DOHH2 (cell line): Measurements from ENCODE around the gene MYO18B.

Experiments
- H3F3A ChIP-seq: fragments of 200-600 bp; sonication (generic), shearing (Covaris generic); 2 replicates; pipeline ENCODE4 v1.6.0; 2016; ENCODE audit warnings: antibody characterized with exemption, mild to moderate bottlenecking; ENCODE audit not compliant: control insufficient read depth, insufficient read depth
- H3K27ac ChIP-seq: fragments of 200-600 bp; sonication (generic); 2 replicates; pipeline ENCODE4 v1.5.1; 2014; ENCODE audit warnings: low read depth, mild to moderate bottlenecking, low read length, moderate library complexity
- H3K27me3 ChIP-seq: fragments of 200-600 bp; sonication (generic); 2 replicates; pipeline ENCODE4 v1.6.1; 2014; ENCODE audit warnings: mild to moderate bottlenecking, low read length, mixed read lengths; ENCODE audit not compliant: control insufficient read depth
- H3K36me3 ChIP-seq: fragments of 200-600 bp; sonication (generic); 2 replicates; pipeline ENCODE4 v1.6.1; 2014; ENCODE audit warnings: mild to moderate bottlenecking, low read length, moderate library complexity, mixed read lengths; ENCODE audit not compliant: control insufficient read depth
- H3K4me1 ChIP-seq: fragments of 200-600 bp; sonication (generic); 2 replicates; pipeline ENCODE4 v1.6.1; 2014; ENCODE audit warnings: mild to moderate bottlenecking, low read length, mixed read lengths; ENCODE audit not compliant: control insufficient read depth
- H3K4me2 ChIP-seq: fragments of 200-600 bp; sonication (generic); 2 replicates; pipeline ENCODE4 v1.6.0; 2014; ENCODE audit warnings: mild to moderate bottlenecking, low read length, moderate library complexity
- H3K4me3 ChIP-seq: fragments of 200-600 bp; sonication (generic); 2 replicates; pipeline ENCODE4 v1.5.1; 2014; ENCODE audit warnings: mild to moderate bottlenecking, low read length, mixed read lengths
- H3K79me2 ChIP-seq: fragments of 200-600 bp; sonication (generic); 2 replicates; pipeline ENCODE4 v1.6.1; 2014; ENCODE audit warnings: mild to moderate bottlenecking, low read length, mixed read lengths; ENCODE audit not compliant: control insufficient read depth
- H3K9me2 ChIP-seq: fragments of 200-600 bp; sonication (generic); replicated peaks from 2 replicates; pipeline ENCODE4 v1.6.1; 2014; ENCODE audit warnings: mild to moderate bottlenecking, low read length, mixed read lengths; ENCODE audit not compliant: control insufficient read depth
- H3K9me3 ChIP-seq: fragments of 200-600 bp; sonication (generic); 2 replicates; pipeline ENCODE4 v1.6.1; 2014; ENCODE audit warnings: antibody characterized with exemption, low read length, mixed read lengths; ENCODE audit not compliant: control insufficient read depth, insufficient read depth
- H4K20me1 ChIP-seq: fragments of 200-600 bp; sonication (generic); 2 replicates; pipeline ENCODE4 v1.6.0; 2014; ENCODE audit warnings: low read depth, mild to moderate bottlenecking, antibody characterized with exemption, low read length, moderate library complexity; ENCODE audit not compliant: control insufficient read depth, insufficient read depth
- CTCF ChIP-seq: fragments of 200-600 bp; sonication (generic); IDR thresholded peaks from one replicate; pipeline ENCODE4 v1.5.1; 2014; ENCODE audit warnings: antibody characterized with exemption, mild to moderate bottlenecking, low read depth, low read length; ENCODE audit not compliant: poor library complexity, severe bottlenecking
- EZH2phosphoT487 ChIP-seq: fragments of 200-600 bp; sonication (generic); IDR thresholded peaks from 2 replicates; pipeline ENCODE4 v1.6.1; 2017; ENCODE audit warnings: borderline replicate concordance, mild to moderate bottlenecking, antibody characterized with exemption, low read length, moderate library complexity, mixed read lengths

Gene MYO18B

GRCh38 chr22:26023104-26023775, 281.3 kb downstream of the MYO18B start:
- no peaks in the 10 kb centered on the region for H3K9me2 ChIP-seq
- no peaks in the 10 kb centered on the region for H3F3A ChIP-seq
- no peaks in the 10 kb centered on the region for H3K9me3 ChIP-seq
- TF ChIP-seq CTCF (no peak), EZH2phosphoT487 (no peak)
- no peaks in the 10 kb centered on the region for H3K4me1 ChIP-seq
- H3K27ac ChIP-seq: no peak overlapping the region
- H4K20me1 ChIP-seq: no peaks in the 10 kb centered on the region
- H3K36me3 ChIP-seq: no peaks in the 10 kb centered on the region
- no peak overlapping the region for H3K4me3 ChIP-seq
- H3K79me2 ChIP-seq: no peaks in the 10 kb centered on the region
- no peak overlapping the region for H3K4me2 ChIP-seq
- no peaks in the 10 kb centered on the region for H3K27me3 ChIP-seq

GRCh38 chr22:26025626-26026025, 283.6 kb downstream of the MYO18B start:
- Histone ChIP-seq H3K9me2 (no peaks in the 10 kb centered on the region), H3K4me3 (no peak overlapping the region), H3K9me3 (no peaks in the 10 kb centered on the region), H3K79me2 (no peaks in the 10 kb centered on the region), H3F3A (no peaks in the 10 kb centered on the region), H4K20me1 (no peaks in the 10 kb centered on the region), H3K27me3 (no peaks in the 10 kb centered on the region), H3K36me3 (no peaks in the 10 kb centered on the region), H3K27ac (no peak overlapping the region), H3K4me2 (no peak overlapping the region), H3K4me1 (no peaks in the 10 kb centered on the region)
- TF ChIP-seq EZH2phosphoT487 (no peak), CTCF (no peak)

GRCh38 chr22:26027341-26027740, 285.4 kb downstream of the MYO18B start:
- TF ChIP-seq EZH2phosphoT487: no peak
- no peak for TF ChIP-seq CTCF
- Histone ChIP-seq H3K79me2 (no peaks in the 10 kb centered on the region), H3F3A (no peaks in the 10 kb centered on the region), H3K9me2 (no peaks in the 10 kb centered on the region), H4K20me1 (no peaks in the 10 kb centered on the region), H3K27ac (no peak overlapping the region), H3K4me3 (no peak overlapping the region), H3K9me3 (no peaks in the 10 kb centered on the region), H3K27me3 (no peaks in the 10 kb centered on the region), H3K36me3 (no peaks in the 10 kb centered on the region), H3K4me2 (no peak overlapping the region), H3K4me1 (no peaks in the 10 kb centered on the region)

DNA sequence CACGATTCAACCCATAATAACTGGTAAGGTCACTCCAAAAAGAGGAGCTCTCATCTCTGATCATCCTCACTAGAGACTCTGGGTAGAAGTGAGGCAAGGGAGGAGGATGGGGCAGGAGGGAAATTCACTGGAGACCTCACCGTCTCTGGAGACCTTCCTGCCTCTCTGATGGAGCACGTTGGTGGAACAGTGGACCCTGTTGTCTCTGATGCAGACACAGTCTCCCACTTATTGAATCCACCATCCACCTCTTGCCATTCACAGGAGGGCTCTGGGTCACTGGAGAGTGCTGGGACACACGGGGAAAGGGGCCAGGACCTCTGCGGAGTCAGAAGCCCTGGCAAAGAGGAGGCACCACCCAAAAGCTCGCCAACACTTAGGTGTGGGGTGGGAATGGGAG, 289.7 kb downstream of the MYO18B start:
- peaks cover 13% of the 10 kb centered on the region; the same call in 1 of the 2 replicates for H3K9me3 ChIP-seq
- TF ChIP-seq EZH2phosphoT487 (no peak), CTCF (no peak)
- H3K9me2 ChIP-seq: no peaks in the 10 kb centered on the region
- no peaks in the 10 kb centered on the region for H3K4me1 ChIP-seq
- no peak overlapping the region for H3K27ac ChIP-seq
- no peak overlapping the region for H3K4me2 ChIP-seq
- no peaks in the 10 kb centered on the region for H3K79me2 ChIP-seq
- no peaks in the 10 kb centered on the region for H4K20me1 ChIP-seq
- H3K36me3 ChIP-seq: no peaks in the 10 kb centered on the region
- no peaks in the 10 kb centered on the region for H3F3A ChIP-seq
- H3K4me3 ChIP-seq: no peak overlapping the region
- no peaks in the 10 kb centered on the region for H3K27me3 ChIP-seq
